ENCODE data around the gene GK.
"Not testable (repeated sequence)": the region's sequence is repeated elsewhere in the genome, so short reads cannot be mapped to it uniquely, and the experiment has no call there.

DNA sequence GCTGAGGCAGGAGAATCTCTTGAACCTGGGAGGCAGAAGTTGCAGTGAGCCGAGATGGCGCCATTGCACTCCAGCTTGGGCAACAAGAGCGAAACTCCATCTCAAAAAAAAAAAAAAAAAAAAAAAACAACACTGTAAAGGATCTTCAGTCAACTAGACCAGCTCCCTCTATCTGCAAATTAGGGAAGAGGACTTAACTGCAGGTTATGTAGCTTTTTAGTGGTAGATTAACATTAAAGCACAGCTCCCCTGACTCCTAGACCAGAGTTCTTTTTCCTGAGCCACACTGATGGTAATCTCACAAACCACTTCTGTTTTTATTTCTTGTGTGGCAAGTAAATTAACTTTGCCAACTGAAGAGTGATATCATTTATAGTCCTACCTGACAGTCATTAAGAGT lies 18.0 kb downstream of the GK start:
- TF ChIP-seq, protein P1, sequence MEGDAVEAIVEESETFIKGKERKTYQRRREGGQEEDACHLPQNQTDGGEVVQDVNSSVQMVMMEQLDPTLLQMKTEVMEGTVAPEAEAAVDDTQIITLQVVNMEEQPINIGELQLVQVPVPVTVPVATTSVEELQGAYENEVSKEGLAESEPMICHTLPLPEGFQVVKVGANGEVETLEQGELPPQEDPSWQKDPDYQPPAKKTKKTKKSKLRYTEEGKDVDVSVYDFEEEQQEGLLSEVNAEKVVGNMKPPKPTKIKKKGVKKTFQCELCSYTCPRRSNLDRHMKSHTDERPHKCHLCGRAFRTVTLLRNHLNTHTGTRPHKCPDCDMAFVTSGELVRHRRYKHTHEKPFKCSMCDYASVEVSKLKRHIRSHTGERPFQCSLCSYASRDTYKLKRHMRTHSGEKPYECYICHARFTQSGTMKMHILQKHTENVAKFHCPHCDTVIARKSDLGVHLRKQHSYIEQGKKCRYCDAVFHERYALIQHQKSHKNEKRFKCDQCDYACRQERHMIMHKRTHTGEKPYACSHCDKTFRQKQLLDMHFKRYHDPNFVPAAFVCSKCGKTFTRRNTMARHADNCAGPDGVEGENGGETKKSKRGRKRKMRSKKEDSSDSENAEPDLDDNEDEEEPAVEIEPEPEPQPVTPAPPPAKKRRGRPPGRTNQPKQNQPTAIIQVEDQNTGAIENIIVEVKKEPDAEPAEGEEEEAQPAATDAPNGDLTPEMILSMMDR (IDR thresholded peaks at IDR 0.05 in 4 of 5, conservative IDR thresholded peaks at IDR 0.05 in 1 of 5) = not testable (repeated sequence)
- not testable (repeated sequence) for TF ChIP-seq POLR2A (IDR thresholded peaks at IDR 0.05)
